ENCODE data around the gene HS3ST4. TPM values are rescaled to one million over a fixed set of nuclear protein-coding genes. Genes with fewer than 3 reads are reported as not detected.
A peak's percentile ranks its signal among the peaks of the same experiment; 100 is the strongest.

HS3ST4 gene
- total RNA-seq, 2 donors from 2014 or later: 4.7 to 5.0 TPM

- Mint-ChIP-seq H3K4me1 (no peaks in the 10 kb centered on the region), H3K4me3 (no peak overlapping the region), H3K27ac (no peak overlapping the region), H3K9me3 (no peaks in the 10 kb centered on the region), H3K36me3 (ENCODE audit: low read depth) (no peaks in the 10 kb centered on the region), H3K27me3 (ENCODE audit: insufficient read depth) (peaks cover 2% of the 10 kb centered on the region)
- Histone ChIP-seq H3K9ac (ENCODE audit: extremely low read depth, low read length, poor library complexity, severe bottlenecking) (no peak overlapping the region), H3K4me1 (ENCODE audit: control insufficient read depth, insufficient read depth, low read length) (no peaks in the 10 kb centered on the region), H3K27ac (ENCODE audit: low read depth, low read length) (no peak overlapping the region), H3K27me3 (ENCODE audit: control insufficient read depth, insufficient read depth, low read length, poor library complexity, severe bottlenecking) (no peaks in the 10 kb centered on the region), H3K9me3 (ENCODE audit: control insufficient read depth, low read length) (no peaks in the 10 kb centered on the region), H3K4me3 (ENCODE audit: low read length) (no peak overlapping the region), H3K36me3 (ENCODE audit: control insufficient read depth, insufficient read depth, low read length) (no peaks in the 10 kb centered on the region)
- no peak for DNase-seq
- TF ChIP-seq CTCF (conservative IDR thresholded peaks at IDR 0.05): no peak
- WGBS, 2 experiments (ENCODE audit: insufficient coverage in 1 of 2, insufficient read length in 1 of 2): 81% methylated on average over 2 of the region's 2 CpGs; no CpG with 5 or more reads in 1 of the 2 experiments
These were observed 42.9 kb downstream of the HS3ST4 start for GRCh38 chr16:25734430-25735385.

- Histone ChIP-seq H3K27ac (ENCODE audit: low read depth, low read length) (no peak overlapping the region), H3K4me3 (ENCODE audit: low read length) (no peak overlapping the region), H3K9ac (ENCODE audit: extremely low read depth, low read length, poor library complexity, severe bottlenecking) (no peak overlapping the region), H3K4me1 (ENCODE audit: control insufficient read depth, insufficient read depth, low read length) (no peaks in the 10 kb centered on the region), H3K36me3 (ENCODE audit: control insufficient read depth, insufficient read depth, low read length) (no peaks in the 10 kb centered on the region), H3K27me3 (ENCODE audit: control insufficient read depth, insufficient read depth, low read length, poor library complexity, severe bottlenecking) (no peaks in the 10 kb centered on the region), H3K9me3 (ENCODE audit: control insufficient read depth, low read length) (no peaks in the 10 kb centered on the region)
- Mint-ChIP-seq H3K27ac (no peak overlapping the region), H3K9me3 (no peaks in the 10 kb centered on the region), H3K4me3 (no peak overlapping the region), H3K27me3 (ENCODE audit: insufficient read depth) (no peaks in the 10 kb centered on the region), H3K36me3 (ENCODE audit: low read depth) (no peaks in the 10 kb centered on the region), H3K4me1 (no peaks in the 10 kb centered on the region)
- TF ChIP-seq CTCF (conservative IDR thresholded peaks at IDR 0.05): peak; percentile 56
- 94 to 100% methylated on average over 1 of the region's 1 CpG for WGBS, 2 experiments (ENCODE audit: insufficient coverage in 1 of 2, insufficient read length in 1 of 2)
- DNase-seq: no peak
These were observed 43.9 kb downstream of the HS3ST4 start for GRCh38 chr16:25735645-25736044.

GRCh38 chr16:25747160-25747758 lies 55.5 kb downstream of the HS3ST4 start:
- Histone ChIP-seq H3K36me3 (ENCODE audit: control insufficient read depth, insufficient read depth, low read length) (no peaks in the 10 kb centered on the region), H3K27me3 (ENCODE audit: control insufficient read depth, insufficient read depth, low read length, poor library complexity, severe bottlenecking) (no peaks in the 10 kb centered on the region), H3K4me1 (ENCODE audit: control insufficient read depth, insufficient read depth, low read length) (peaks cover under 1% of the 10 kb centered on the region), H3K9me3 (ENCODE audit: control insufficient read depth, low read length) (no peaks in the 10 kb centered on the region), H3K9ac (ENCODE audit: extremely low read depth, low read length, poor library complexity, severe bottlenecking) (no peak overlapping the region), H3K4me3 (ENCODE audit: low read length) (no peak overlapping the region), H3K27ac (ENCODE audit: low read depth, low read length) (no peak overlapping the region)
- WGBS, 2 experiments (ENCODE audit: insufficient coverage in 1 of 2, insufficient read length in 1 of 2): 75 to 77% methylated on average over 7 of the region's 7 CpGs
- no peaks in the 10 kb centered on the region for H3K36me3 Mint-ChIP-seq (ENCODE audit: low read depth)
- H3K4me3 Mint-ChIP-seq: no peak overlapping the region
- H3K9me3 Mint-ChIP-seq: peaks cover 2% of the 10 kb centered on the region
- H3K4me1 Mint-ChIP-seq: peaks cover 16% of the 10 kb centered on the region
- H3K27ac Mint-ChIP-seq: no peak overlapping the region
- DNase-seq: peak; percentile 87
- no peak for TF ChIP-seq CTCF (conservative IDR thresholded peaks at IDR 0.05)
- H3K27me3 Mint-ChIP-seq (ENCODE audit: insufficient read depth): peaks cover 2% of the 10 kb centered on the region
